HepG2 (cell line): ENCODE measurements around the gene SLC35A2. TPM values are rescaled to one million over a fixed set of nuclear protein-coding genes. Genes with fewer than 3 reads are reported as not detected.

Experiments used
- BATF2 ChIP-seq: sonication (generic); formaldehyde crosslinking; IDR thresholded peaks from 2 replicates; pipeline ENCODE4 v1.8.0; 2022; ENCODE audit warnings: mild to moderate bottlenecking, missing genetic modification reagents, moderate library complexity
- CTCF ChIP-seq: sonication (generic); formaldehyde crosslinking; IDR thresholded peaks from 2 replicates; pipeline ENCODE4 v1.5.0; 2020; ENCODE audit warnings: mild to moderate bottlenecking, missing genetic modification reagents, moderate library complexity
- GTF2F1 ChIP-seq: fragments of 150-350 bp; IDR thresholded peaks from 2 replicates; pipeline ENCODE4 v1.6.1; 2014; ENCODE audit warnings: low read length
- GZF1 ChIP-seq: sonication (generic); formaldehyde crosslinking; IDR thresholded peaks from 2 replicates; pipeline ENCODE4 v1.5.1; 2020; ENCODE audit warnings: mild to moderate bottlenecking, missing genetic modification reagents
- HNRNPL ChIP-seq: fragments of 200-400 bp; formaldehyde crosslinking; IDR thresholded peaks from 2 replicates; pipeline ENCODE4 v1.6.1; 2017; ENCODE audit warnings: mild to moderate bottlenecking, low read depth, low read length
- MEIS1 ChIP-seq: sonication (generic); formaldehyde crosslinking; IDR thresholded peaks from 2 replicates; pipeline ENCODE4 v1.9.0; 2021; ENCODE audit warnings: mild to moderate bottlenecking, missing genetic modification reagents, moderate library complexity, borderline replicate concordance
- MIXL1 ChIP-seq: IDR thresholded peaks from 2 replicates; pipeline ENCODE4 v1.6.1; 2016
- ZBED4 ChIP-seq: sonication (generic); formaldehyde crosslinking; IDR thresholded peaks from 2 replicates; pipeline ENCODE4 v1.4.0; 2020; ENCODE audit warnings: missing genetic modification reagents, borderline replicate concordance
- ZNF878 ChIP-seq: sonication (generic); formaldehyde crosslinking; IDR thresholded peaks from 2 replicates; pipeline ENCODE4 v1.8.1; 2023; ENCODE audit warnings: mild to moderate bottlenecking, missing genetic modification reagents, moderate library complexity
- polyA plus RNA-seq, 8 experiments: library from polyadenylated mRNA; depleted of rRNA in 3 of 8; stranded (reverse) in 7 of 8; unstranded in 1 of 8; fragments of >200 nt; fragmentation: Illumina TruSeq in 4 of 8; extraction: Trizol in 4 of 8; gene quantifications; 2 replicates each; pipeline versions ENCODE4 v1.2.1 to v1.2.3, GENCODE V29; 2011 to 2016; ENCODE audit warnings: low read depth in 4 of 8, missing spikeins in 1 of 8, mixed read lengths in 1 of 8; ENCODE audit not compliant: insufficient read depth in 1 of 8
- total RNA-seq, 5 experiments: library from RNA; depleted of rRNA; stranded (reverse); fragments of >200 nt; fragmentation: Illumina TruSeq; extraction: Trizol; gene quantifications; 2 replicates each; pipeline ENCODE4 v1.2.3, GENCODE V29; 2016; ENCODE audit warnings: low read depth in 1 of 5

SLC35A2 gene
- total and polyA plus RNA-seq, 2 of the 13 experiments (the other 11 are each of a cell fraction or from before 2014, with no cell fraction given), result 32.1 to 40.8 TPM

- TF ChIP-seq CTCF (CRISPR knock-in tag), result no peak
- no peak for TF ChIP-seq MIXL1 (CRISPR knock-in tag)
- no peak for TF ChIP-seq ZBED4 (CRISPR knock-in tag)
- no peak for TF ChIP-seq GTF2F1
- no peak for TF ChIP-seq GZF1
- no peak for TF ChIP-seq ZNF878
- TF ChIP-seq HNRNPL, result no peak
- TF ChIP-seq MEIS1 (CRISPR knock-in tag), result no peak
- no peak for TF ChIP-seq BATF2 (CRISPR knock-in tag)
These were observed 12.8 kb upstream of the SLC35A2 start (continued) for GRCh38 chrX:48924270-48924669.
